HepG2 (cell line): ENCODE results near the gene VGLL4. TPM values are rescaled to one million over a fixed set of nuclear protein-coding genes. Genes with fewer than 3 reads are reported as not detected.

ENCODE experiments used
- ATAC-seq: fragments of 200-7000 bp; cut with Tn5 transposase; 3 replicates; pipeline ENCODE4 v1.9.1; 2020; ENCODE audit warnings: mild to moderate bottlenecking, moderate library complexity
- BruUV-seq: library from RNA; stranded (reverse); fragments of 400-500 nt; replicated peaks from 2 replicates; lab custom pipeline; 2021; lab: Mats Ljungman, UMichigan
- CTCF ChIA-PET: fragments of 300-600 bp; formaldehyde crosslinking; extraction: SDS; loops from one replicate; lab custom pipeline; 2021; ENCODE audit warnings: low total read pairs, inconsistent platforms, low intra/inter-chr PET ratio; lab: Yijun Ruan, JAX
- POLR2A ChIA-PET: fragments of 350-600 bp; sonication (Branson Sonifier 250); formaldehyde crosslinking; loops from one replicate; lab custom pipeline; 2020; ENCODE audit warnings: antibody characterized with exemption, inconsistent platforms; lab: Yijun Ruan, JAX
- DNase-seq: peaks from one replicate; pipeline ENCODE4 v3.0.0-alpha.2; 2015; ENCODE audit warnings: low spot score
- FAIRE-seq: peaks from 3 replicates; lab custom pipeline; 2011; peaks lifted over from hg19 to GRCh38; lab: Jason Lieb, UNC
- H2AFZ ChIP-seq: one replicate; pipeline ENCODE4 v1.6.1; 2011; ENCODE audit warnings: low read length, inconsistent platforms
- H3K27ac ChIP-seq: fragments of 300-600 bp; 3 replicates; pipeline ENCODE4 v1.8.0; 2011; ENCODE audit warnings: mixed run types, mild to moderate bottlenecking, mixed read lengths, low read length, inconsistent platforms; ENCODE audit not compliant: insufficient read depth; ENCODE audit errors: extremely low read length
- H3K27me3 ChIP-seq, 2 experiments: fragments of 200-600 bp in 1 of 2; 2 replicates in 1 of 2; 3 replicates in 1 of 2; pipeline versions ENCODE4 v1.6.0 to v1.8.0; 2011; ENCODE audit warnings: low read length in 2 of 2, mild to moderate bottlenecking in 2 of 2, moderate library complexity in 2 of 2, inconsistent platforms in 1 of 2; ENCODE audit not compliant: insufficient read depth in 2 of 2, control insufficient read depth in 1 of 2
- H3K36me3 ChIP-seq, 2 experiments: fragments of 200-600 bp in 1 of 2; replicated peaks in 1 of 2; 2 replicates in 1 of 2; 3 replicates in 1 of 2; pipeline versions ENCODE4 v1.5.1 to v1.8.0; 2011; ENCODE audit warnings: low read length in 2 of 2, inconsistent platforms in 1 of 2; ENCODE audit not compliant: insufficient read depth in 2 of 2, control insufficient read depth in 1 of 2
- H3K4me1 ChIP-seq: 2 replicates; pipeline ENCODE4 v1.5.1; 2012; ENCODE audit warnings: low read length, inconsistent platforms; ENCODE audit not compliant: insufficient read depth
- H3K4me2 ChIP-seq: 2 replicates; pipeline ENCODE4 v1.6.0; 2011; ENCODE audit warnings: low read depth, low read length, inconsistent platforms
- H3K4me3 ChIP-seq, 3 experiments: fragments of 200-600 bp in 1 of 3; sonication (generic), shearing (Covaris generic) in 1 of 3; replicated peaks in 1 of 3; 2 replicates each; pipeline ENCODE4 v1.5.1; 2011 to 2016; ENCODE audit warnings: low read length in 3 of 3, inconsistent platforms in 2 of 3, low read depth in 2 of 3, mild to moderate bottlenecking in 2 of 3, control low read depth in 1 of 3, mixed read lengths in 1 of 3; ENCODE audit not compliant: insufficient read depth in 1 of 3
- H3K79me2 ChIP-seq: one replicate; pipeline ENCODE4 v1.6.1; 2011; ENCODE audit warnings: low read length, inconsistent platforms; ENCODE audit not compliant: insufficient read depth
- H3K9ac ChIP-seq: 2 replicates; pipeline ENCODE4 v1.6.0; 2011; ENCODE audit warnings: mild to moderate bottlenecking, low read depth, low read length, inconsistent platforms; ENCODE audit not compliant: insufficient read depth
- H3K9me3 ChIP-seq: 2 replicates; pipeline ENCODE4 v1.5.1; 2012; ENCODE audit warnings: mild to moderate bottlenecking, low read length
- H4K20me1 ChIP-seq: 2 replicates; pipeline ENCODE4 v1.6.0; 2011; ENCODE audit warnings: inconsistent platforms, mild to moderate bottlenecking, low read length, moderate library complexity; ENCODE audit not compliant: insufficient read depth
- ATF7 ChIP-seq, 2 experiments: fragments of 450-650 bp in 1 of 2; sonication (generic) in 1 of 2; formaldehyde crosslinking in 1 of 2; IDR thresholded peaks; 2 replicates each; pipeline versions ENCODE4 v1.4.0 to v1.6.1; 2016 to 2020; ENCODE audit warnings: antibody characterized with exemption in 1 of 2, mild to moderate bottlenecking in 1 of 2, missing genetic modification reagents in 1 of 2
- ZFP82 ChIP-seq: sonication (generic); formaldehyde crosslinking; IDR thresholded peaks from 2 replicates; pipeline ENCODE4 v1.5.1; 2020; ENCODE audit warnings: mild to moderate bottlenecking, missing genetic modification reagents, borderline replicate concordance
- ZNF230 ChIP-seq: sonication (generic); formaldehyde crosslinking; IDR thresholded peaks from 2 replicates; pipeline ENCODE4 v1.4.0; 2020; ENCODE audit warnings: mild to moderate bottlenecking, missing genetic modification reagents
- ZNF292 ChIP-seq: sonication (generic); formaldehyde crosslinking; IDR thresholded peaks from 2 replicates; pipeline ENCODE4 v1.8.1; 2022; ENCODE audit warnings: mild to moderate bottlenecking, low read depth, missing genetic modification reagents, borderline replicate concordance
- WGBS: methylation state at CpG from one replicate; pipeline ENCODE4 v1.1.6; 2017; ENCODE audit warnings: low lambda C conversion rate; 5-methylcytosine and 5-hydroxymethylcytosine counted together
- in situ Hi-C: cut with HindIII; loops from 2 replicates; pipeline ENCODE4 v1.10.0; 2017; ENCODE audit warnings: low pct_unique_long_range_greater_than_20kb; ENCODE audit not compliant: extremely low pct_ligation_motif_present
- intact Hi-C: fragments of 100-400 bp; cut with micrococcal nuclease; formaldehyde crosslinking; loops from one replicate; pipeline ENCODE4 v1.10.0; 2022; ENCODE audit not compliant: unreplicated experiment
- polyA plus RNA-seq, 8 experiments: library from polyadenylated mRNA; depleted of rRNA in 3 of 8; stranded (reverse) in 7 of 8; unstranded in 1 of 8; fragments of >200 nt; fragmentation: Illumina TruSeq in 4 of 8; extraction: Trizol in 4 of 8; gene quantifications; 2 replicates each; pipeline versions ENCODE4 v1.2.1 to v1.2.3, GENCODE V29; 2011 to 2016; ENCODE audit warnings: low read depth in 4 of 8, missing spikeins in 1 of 8, mixed read lengths in 1 of 8; ENCODE audit not compliant: insufficient read depth in 1 of 8
- total RNA-seq, 5 experiments: library from RNA; depleted of rRNA; stranded (reverse); fragments of >200 nt; fragmentation: Illumina TruSeq; extraction: Trizol; gene quantifications; 2 replicates each; pipeline ENCODE4 v1.2.3, GENCODE V29; 2016; ENCODE audit warnings: low read depth in 1 of 5
- TF ChIP-seq, protein P1 (sequence below): sonication (generic); formaldehyde crosslinking; IDR thresholded peaks from 2 replicates; pipeline ENCODE4 v1.4.0; 2020; ENCODE audit warnings: missing genetic modification reagents, mild to moderate bottlenecking, borderline replicate concordance
- TF ChIP-seq, protein P2 (sequence below): sonication (generic); formaldehyde crosslinking; IDR thresholded peaks from 2 replicates; pipeline ENCODE4 v1.5.0; 2020; ENCODE audit warnings: missing genetic modification reagents
- TF ChIP-seq, protein P3 (sequence below): sonication (generic); formaldehyde crosslinking; IDR thresholded peaks from 2 replicates; pipeline ENCODE4 v1.5.0; 2020; ENCODE audit warnings: mild to moderate bottlenecking, missing genetic modification reagents

Gene VGLL4
- total and polyA plus RNA-seq, 2 of the 13 experiments (the other 11 are each of a cell fraction or from before 2014, with no cell fraction given) = 23.2 to 39.0 TPM

DNA sequence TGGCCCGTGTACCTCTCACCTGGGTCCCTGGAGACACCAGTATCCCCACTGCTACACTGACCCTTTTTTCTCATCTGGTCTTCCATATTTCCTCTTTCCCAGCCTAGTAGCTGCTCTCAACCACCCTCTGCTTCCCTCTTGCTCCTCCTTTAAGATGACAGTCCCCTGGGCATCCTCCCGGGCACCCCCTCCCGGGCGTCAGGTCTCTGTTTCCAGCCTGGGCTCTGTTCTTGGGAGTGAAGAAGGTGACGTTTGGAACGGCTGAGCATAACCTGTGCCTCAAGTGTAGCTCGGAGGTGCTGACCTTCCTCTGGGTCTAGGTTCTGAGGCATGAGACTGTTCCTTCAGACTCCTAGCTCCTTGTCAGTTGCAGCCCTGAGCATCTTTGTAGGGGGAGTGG, 101.2 kb downstream of the VGLL4 start:
- ATAC-seq = no peak
- H4K20me1 ChIP-seq = no peaks in the 10 kb centered on the region
- H3K9ac ChIP-seq = no peak overlapping the region
- no peak for TF ChIP-seq ZNF230 (CRISPR knock-in tag)
- no peak for TF ChIP-seq ZNF292 (CRISPR knock-in tag)
- TF ChIP-seq, protein P1, sequence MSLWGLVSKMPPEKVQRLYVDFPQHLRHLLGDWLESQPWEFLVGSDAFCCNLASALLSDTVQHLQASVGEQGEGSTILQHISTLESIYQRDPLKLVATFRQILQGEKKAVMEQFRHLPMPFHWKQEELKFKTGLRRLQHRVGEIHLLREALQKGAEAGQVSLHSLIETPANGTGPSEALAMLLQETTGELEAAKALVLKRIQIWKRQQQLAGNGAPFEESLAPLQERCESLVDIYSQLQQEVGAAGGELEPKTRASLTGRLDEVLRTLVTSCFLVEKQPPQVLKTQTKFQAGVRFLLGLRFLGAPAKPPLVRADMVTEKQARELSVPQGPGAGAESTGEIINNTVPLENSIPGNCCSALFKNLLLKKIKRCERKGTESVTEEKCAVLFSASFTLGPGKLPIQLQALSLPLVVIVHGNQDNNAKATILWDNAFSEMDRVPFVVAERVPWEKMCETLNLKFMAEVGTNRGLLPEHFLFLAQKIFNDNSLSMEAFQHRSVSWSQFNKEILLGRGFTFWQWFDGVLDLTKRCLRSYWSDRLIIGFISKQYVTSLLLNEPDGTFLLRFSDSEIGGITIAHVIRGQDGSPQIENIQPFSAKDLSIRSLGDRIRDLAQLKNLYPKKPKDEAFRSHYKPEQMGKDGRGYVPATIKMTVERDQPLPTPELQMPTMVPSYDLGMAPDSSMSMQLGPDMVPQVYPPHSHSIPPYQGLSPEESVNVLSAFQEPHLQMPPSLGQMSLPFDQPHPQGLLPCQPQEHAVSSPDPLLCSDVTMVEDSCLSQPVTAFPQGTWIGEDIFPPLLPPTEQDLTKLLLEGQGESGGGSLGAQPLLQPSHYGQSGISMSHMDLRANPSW = no peak
- no peak for TF ChIP-seq ATF7 (IDR thresholded peaks at IDR 0.05)
- no peak for TF ChIP-seq ATF7 (CRISPR knock-in tag; IDR thresholded peaks at IDR 0.05)
- TF ChIP-seq, protein P2, sequence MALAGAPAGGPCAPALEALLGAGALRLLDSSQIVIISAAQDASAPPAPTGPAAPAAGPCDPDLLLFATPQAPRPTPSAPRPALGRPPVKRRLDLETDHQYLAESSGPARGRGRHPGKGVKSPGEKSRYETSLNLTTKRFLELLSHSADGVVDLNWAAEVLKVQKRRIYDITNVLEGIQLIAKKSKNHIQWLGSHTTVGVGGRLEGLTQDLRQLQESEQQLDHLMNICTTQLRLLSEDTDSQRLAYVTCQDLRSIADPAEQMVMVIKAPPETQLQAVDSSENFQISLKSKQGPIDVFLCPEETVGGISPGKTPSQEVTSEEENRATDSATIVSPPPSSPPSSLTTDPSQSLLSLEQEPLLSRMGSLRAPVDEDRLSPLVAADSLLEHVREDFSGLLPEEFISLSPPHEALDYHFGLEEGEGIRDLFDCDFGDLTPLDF (CRISPR knock-in tag) = no peak
- TF ChIP-seq ZFP82 (CRISPR knock-in tag) = no peak
- TF ChIP-seq, protein P3, sequence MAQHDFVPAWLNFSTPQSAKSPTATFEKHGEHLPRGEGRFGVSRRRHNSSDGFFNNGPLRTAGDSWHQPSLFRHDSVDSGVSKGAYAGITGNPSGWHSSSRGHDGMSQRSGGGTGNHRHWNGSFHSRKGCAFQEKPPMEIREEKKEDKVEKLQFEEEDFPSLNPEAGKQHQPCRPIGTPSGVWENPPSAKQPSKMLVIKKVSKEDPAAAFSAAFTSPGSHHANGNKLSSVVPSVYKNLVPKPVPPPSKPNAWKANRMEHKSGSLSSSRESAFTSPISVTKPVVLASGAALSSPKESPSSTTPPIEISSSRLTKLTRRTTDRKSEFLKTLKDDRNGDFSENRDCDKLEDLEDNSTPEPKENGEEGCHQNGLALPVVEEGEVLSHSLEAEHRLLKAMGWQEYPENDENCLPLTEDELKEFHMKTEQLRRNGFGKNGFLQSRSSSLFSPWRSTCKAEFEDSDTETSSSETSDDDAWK = no peak
- no peaks in the 10 kb centered on the region for H3K36me3 ChIP-seq
- no peak overlapping the region for H3K4me2 ChIP-seq
- H3K27ac ChIP-seq = no peak overlapping the region
- no TSS peak for BruUV-seq
- H3K79me2 ChIP-seq = no peaks in the 10 kb centered on the region
- WGBS = 93% methylated on average over 7 of the region's 7 CpGs
- H2AFZ ChIP-seq = no peak overlapping the region
- DNase-seq = no peak
- H3K9me3 ChIP-seq = no peaks in the 10 kb centered on the region
- FAIRE-seq = no peak
- in situ Hi-C loops = no loop called here
- no peaks in the 10 kb centered on the region for H3K27me3 ChIP-seq
- ChIA-PET CTCF (no interaction called here), POLR2A (no interaction called here)
- intact Hi-C loops = no loop called here
- no peak overlapping the region for H3K4me3 ChIP-seq
- peaks cover 12% of the 10 kb centered on the region for H3K4me1 ChIP-seq
